Measurements from ENCODE around the gene KNCN.

The KNCN gene

DNA sequence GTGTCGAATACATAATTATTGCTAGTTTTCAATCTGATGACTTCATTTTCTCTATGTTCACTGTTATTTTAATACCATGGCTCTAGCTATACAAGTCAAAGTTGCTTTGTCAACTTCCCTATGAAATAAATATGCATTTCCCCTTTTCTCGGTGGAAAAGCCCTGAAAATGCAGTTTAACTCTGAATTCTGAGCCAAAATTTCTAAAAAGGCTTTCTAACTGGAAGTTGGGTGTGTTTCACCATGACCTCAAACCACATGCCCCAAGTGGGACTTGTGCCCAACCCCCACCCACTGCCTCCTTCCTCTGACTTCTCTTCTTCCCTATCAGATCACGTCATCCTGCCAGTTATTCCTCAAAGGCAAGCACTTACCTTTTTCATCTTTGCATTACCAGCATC lies 43.7 kb upstream of the KNCN start:
- no peak for TF ChIP-seq EZH2phosphoT487 (IDR thresholded peaks at IDR 0.05; ENCODE audit: low read depth)
- TF ChIP-seq, protein P1, sequence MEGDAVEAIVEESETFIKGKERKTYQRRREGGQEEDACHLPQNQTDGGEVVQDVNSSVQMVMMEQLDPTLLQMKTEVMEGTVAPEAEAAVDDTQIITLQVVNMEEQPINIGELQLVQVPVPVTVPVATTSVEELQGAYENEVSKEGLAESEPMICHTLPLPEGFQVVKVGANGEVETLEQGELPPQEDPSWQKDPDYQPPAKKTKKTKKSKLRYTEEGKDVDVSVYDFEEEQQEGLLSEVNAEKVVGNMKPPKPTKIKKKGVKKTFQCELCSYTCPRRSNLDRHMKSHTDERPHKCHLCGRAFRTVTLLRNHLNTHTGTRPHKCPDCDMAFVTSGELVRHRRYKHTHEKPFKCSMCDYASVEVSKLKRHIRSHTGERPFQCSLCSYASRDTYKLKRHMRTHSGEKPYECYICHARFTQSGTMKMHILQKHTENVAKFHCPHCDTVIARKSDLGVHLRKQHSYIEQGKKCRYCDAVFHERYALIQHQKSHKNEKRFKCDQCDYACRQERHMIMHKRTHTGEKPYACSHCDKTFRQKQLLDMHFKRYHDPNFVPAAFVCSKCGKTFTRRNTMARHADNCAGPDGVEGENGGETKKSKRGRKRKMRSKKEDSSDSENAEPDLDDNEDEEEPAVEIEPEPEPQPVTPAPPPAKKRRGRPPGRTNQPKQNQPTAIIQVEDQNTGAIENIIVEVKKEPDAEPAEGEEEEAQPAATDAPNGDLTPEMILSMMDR (IDR thresholded peaks at IDR 0.05; ENCODE audit: low read depth, low read length), result no peak
- no peak overlapping the region for H3K4me2 ChIP-seq (ENCODE audit: low read length)

DNA sequence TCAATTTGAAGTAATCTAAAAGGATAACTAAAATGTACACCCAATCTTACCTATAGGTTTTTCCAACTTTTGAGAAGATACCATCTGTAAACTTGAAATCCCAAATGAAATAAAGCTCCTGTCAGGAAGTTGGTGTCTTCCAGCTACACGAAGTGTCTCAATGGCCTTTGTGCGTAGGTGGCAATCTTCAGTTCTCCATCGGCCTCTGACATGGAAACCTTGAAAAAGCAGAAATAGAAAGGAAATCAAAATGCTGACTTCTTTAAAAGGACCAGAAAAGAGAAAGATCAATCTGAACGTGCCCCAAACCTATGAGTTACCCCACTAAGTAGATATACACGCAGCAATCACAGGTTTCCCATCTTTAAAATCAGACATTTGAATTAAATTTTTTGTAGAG lies 42.6 kb upstream of the KNCN start:
- TF ChIP-seq, protein P1 (IDR thresholded peaks at IDR 0.05; ENCODE audit: low read depth, low read length), result no peak
- no peak for TF ChIP-seq EZH2phosphoT487 (IDR thresholded peaks at IDR 0.05; ENCODE audit: low read depth)
- no peak overlapping the region for H3K9ac ChIP-seq (ENCODE audit: low read length)
- no peak overlapping the region for H2AFZ ChIP-seq (ENCODE audit: low read depth, low read length)
- H3K4me1 ChIP-seq (ENCODE audit: low read length), result peaks cover 10% of the 10 kb centered on the region
- no peaks in the 10 kb centered on the region for H3K79me2 ChIP-seq (ENCODE audit: low read length)
- H3K27ac ChIP-seq (ENCODE audit: low read length), result no peak overlapping the region
- H3K36me3 ChIP-seq (replicated peaks; ENCODE audit: low read depth, low read length), result peaks cover under 1% of the 10 kb centered on the region
- H3K4me3 ChIP-seq (ENCODE audit: low read length), result no peak overlapping the region
- no peaks in the 10 kb centered on the region for H4K20me1 ChIP-seq (ENCODE audit: insufficient read depth, low read length)
- no peaks in the 10 kb centered on the region for H3K27me3 ChIP-seq (ENCODE audit: low read depth, low read length)
- H3K4me2 ChIP-seq (ENCODE audit: low read length), result no peak overlapping the region
- H3K9me3 ChIP-seq (ENCODE audit: insufficient read depth, low read length), result no peaks in the 10 kb centered on the region

More for the DNA sequence above, 43.7 kb upstream of the KNCN start:
- no peak overlapping the region for H3K9ac ChIP-seq (ENCODE audit: low read length)
- H3K36me3 ChIP-seq (replicated peaks; ENCODE audit: low read depth, low read length), result no peaks in the 10 kb centered on the region
- no peaks in the 10 kb centered on the region for H3K79me2 ChIP-seq (ENCODE audit: low read length)
- H4K20me1 ChIP-seq (ENCODE audit: insufficient read depth, low read length), result no peaks in the 10 kb centered on the region
- H3K27ac ChIP-seq (ENCODE audit: low read length), result no peak overlapping the region
- H3K27me3 ChIP-seq (ENCODE audit: low read depth, low read length), result no peaks in the 10 kb centered on the region
- no peak overlapping the region for H3K4me3 ChIP-seq (ENCODE audit: low read length)
- peaks cover 10% of the 10 kb centered on the region for H3K4me1 ChIP-seq (ENCODE audit: low read length)
- H2AFZ ChIP-seq (ENCODE audit: low read depth, low read length), result no peak overlapping the region
- H3K9me3 ChIP-seq (ENCODE audit: insufficient read depth, low read length), result no peaks in the 10 kb centered on the region

DNA sequence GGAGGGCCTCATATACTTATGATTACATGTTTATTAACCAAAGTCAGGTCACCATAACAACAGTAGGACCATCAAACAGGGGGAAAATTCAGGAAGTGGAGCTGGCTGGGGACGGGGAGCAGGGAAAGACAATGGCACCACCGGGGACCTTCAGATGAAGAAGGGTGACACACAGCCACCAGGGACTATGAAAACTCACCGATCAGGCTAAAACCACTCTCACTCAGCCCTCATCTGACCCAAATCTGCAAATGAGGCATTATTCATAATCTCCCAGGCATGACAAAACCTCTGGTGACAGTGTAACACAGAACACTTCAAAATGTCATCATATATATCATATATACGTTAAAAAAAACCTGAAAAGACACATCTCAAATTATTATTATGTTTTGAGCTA lies 41.4 kb upstream of the KNCN start:
- peaks cover 7% of the 10 kb centered on the region for H3K4me1 ChIP-seq (ENCODE audit: low read length)
- no peak overlapping the region for H3K4me2 ChIP-seq (ENCODE audit: low read length)
- H3K36me3 ChIP-seq (replicated peaks; ENCODE audit: low read depth, low read length), result peaks cover 3% of the 10 kb centered on the region
- no peaks in the 10 kb centered on the region for H3K27me3 ChIP-seq (ENCODE audit: low read depth, low read length)
- H3K9me3 ChIP-seq (ENCODE audit: insufficient read depth, low read length), result no peaks in the 10 kb centered on the region
- TF ChIP-seq, protein P1 (IDR thresholded peaks at IDR 0.05; ENCODE audit: low read depth, low read length), result no peak
- no peak for TF ChIP-seq EZH2phosphoT487 (IDR thresholded peaks at IDR 0.05; ENCODE audit: low read depth)
- no peak overlapping the region for H3K4me3 ChIP-seq (ENCODE audit: low read length)
- no peak overlapping the region for H3K27ac ChIP-seq (ENCODE audit: low read length)
- H2AFZ ChIP-seq (ENCODE audit: low read depth, low read length), result no peak overlapping the region
- no peaks in the 10 kb centered on the region for H3K79me2 ChIP-seq (ENCODE audit: low read length)
- no peak overlapping the region for H3K9ac ChIP-seq (ENCODE audit: low read length)
- no peaks in the 10 kb centered on the region for H4K20me1 ChIP-seq (ENCODE audit: insufficient read depth, low read length)

DNA sequence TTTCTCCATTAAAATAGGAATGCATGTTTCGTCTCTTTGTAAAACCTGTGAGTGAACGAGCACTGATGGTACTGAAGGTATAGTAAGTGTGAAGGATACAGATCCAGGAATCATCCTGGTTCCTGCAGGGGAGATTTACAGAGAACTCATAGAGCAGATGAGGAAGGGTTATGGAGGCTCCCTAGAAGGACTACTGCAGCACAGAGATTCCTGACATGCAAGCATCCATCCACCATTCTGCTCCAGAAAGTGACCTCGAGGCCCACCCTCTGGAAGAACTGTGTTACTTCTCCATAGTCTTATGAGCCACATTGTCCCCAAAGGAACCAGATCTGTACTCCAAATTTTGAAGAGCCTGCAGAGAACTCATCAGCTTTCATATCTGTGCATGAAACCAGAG lies 38.1 kb upstream of the KNCN start:
- Histone ChIP-seq H4K20me1 (ENCODE audit: insufficient read depth, low read length) (no peaks in the 10 kb centered on the region), H3K4me2 (ENCODE audit: low read length) (no peak overlapping the region), H3K27me3 (ENCODE audit: low read depth, low read length) (no peaks in the 10 kb centered on the region), H3K9ac (ENCODE audit: low read length) (no peak overlapping the region), H3K4me3 (ENCODE audit: low read length) (no peak overlapping the region), H3K27ac (ENCODE audit: low read length) (no peak overlapping the region), H2AFZ (ENCODE audit: low read depth, low read length) (no peak overlapping the region), H3K36me3 (replicated peaks; ENCODE audit: low read depth, low read length) (peaks cover 3% of the 10 kb centered on the region), H3K79me2 (ENCODE audit: low read length) (no peaks in the 10 kb centered on the region), H3K9me3 (ENCODE audit: insufficient read depth, low read length) (no peaks in the 10 kb centered on the region), H3K4me1 (ENCODE audit: low read length) (no peaks in the 10 kb centered on the region)
- no peak for TF ChIP-seq EZH2phosphoT487 (IDR thresholded peaks at IDR 0.05; ENCODE audit: low read depth)
- TF ChIP-seq, protein P1 (IDR thresholded peaks at IDR 0.05; ENCODE audit: low read depth, low read length), result no peak
